ENCODE results near the gene RBPMS2.

DNA sequence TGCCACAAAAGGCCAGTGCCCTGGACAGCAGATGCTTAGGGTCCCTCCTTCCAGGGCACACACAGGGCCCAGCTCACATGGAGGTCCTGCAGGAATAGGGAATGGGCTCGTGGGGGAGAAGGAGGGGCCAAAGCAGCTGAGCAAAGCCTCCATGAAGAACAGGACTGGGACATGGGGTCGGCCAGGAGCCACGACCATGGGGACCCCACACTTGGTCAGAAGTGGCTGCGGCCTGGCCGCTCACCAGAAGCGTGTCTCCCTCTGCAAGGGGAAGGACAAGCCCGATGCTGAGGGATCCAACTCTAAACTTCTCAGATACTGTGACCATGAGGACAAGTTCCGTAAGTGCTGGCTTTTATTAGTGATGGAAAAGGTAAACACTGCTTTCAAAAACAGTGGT, 15.3 kb downstream of the RBPMS2 start:
- TF ChIP-seq POLR2AphosphoS5 (IDR thresholded peaks at IDR 0.05; ENCODE audit: borderline replicate concordance, low read depth, low read length) (no peak), EZH2 (IDR thresholded peaks at IDR 0.05) (no peak)
